Testis (tissue), 3 donors: ENCODE data around the gene PPARG. TPM values are rescaled to one million over a fixed set of nuclear protein-coding genes. Genes with fewer than 3 reads are reported as not detected.

Experiments
- DNase-seq: peaks from one replicate; pipeline ENCODE4 v3.0.0-alpha.2; 2019
- H3K27ac ChIP-seq, 2 donors: fragments of 200-600 bp; sonication (generic); one replicate each; pipeline ENCODE4 v1.5.1; 2019
- H3K27me3 ChIP-seq: fragments of 200-600 bp; sonication (generic); one replicate; pipeline ENCODE4 v1.5.1; 2019
- H3K36me3 ChIP-seq: fragments of 200-600 bp; sonication (generic); one replicate; pipeline ENCODE4 v1.5.1; 2017; ENCODE audit warnings: low read depth; ENCODE audit errors: missing control alignments
- H3K4me1 ChIP-seq: fragments of 200-600 bp; sonication (generic); one replicate; pipeline ENCODE4 v1.5.1; 2019
- H3K4me3 ChIP-seq, 2 donors: fragments of 200-600 bp; sonication (generic); one replicate each; pipeline ENCODE4 v1.5.1; 2017 to 2019
- H3K9me3 ChIP-seq: fragments of 200-600 bp; sonication (generic); one replicate; pipeline ENCODE4 v1.5.1; 2017
- CTCF ChIP-seq, 3 experiments: fragments of 450-650 bp in 2 of 3; fragments of 200-600 bp in 1 of 3; sonication (generic) in 1 of 3; IDR thresholded peaks; one replicate each; pipeline ENCODE4 v1.5.1; 2016 to 2019; ENCODE audit warnings: antibody characterized with exemption in 3 of 3, mild to moderate bottlenecking in 2 of 3, moderate library complexity in 1 of 3
- POLR2A ChIP-seq: fragments of 450-650 bp; IDR thresholded peaks from one replicate; pipeline ENCODE4 v1.6.1; 2017; ENCODE audit warnings: antibody characterized with exemption, mild to moderate bottlenecking, moderate library complexity
- WGBS, 2 donors: methylation state at CpG; one replicate each; pipeline ENCODE4 v1.1.5; 2018; 5-methylcytosine and 5-hydroxymethylcytosine counted together
- intact Hi-C: fragments of 100-400 bp; cut with DNase I; formaldehyde crosslinking; loops from one replicate; pipeline ENCODE4 v1.15.1; 2023; ENCODE audit warnings: low total_unique reads
- polyA plus RNA-seq: library from polyadenylated mRNA; stranded (reverse); fragments of 350-450 nt; fragmentation: Illumina TruSeq; extraction: RNeasy Lipid Tissue Mini Kit (QIAGEN cat#74804); gene quantifications from one replicate; pipeline ENCODE4 v1.2.3, GENCODE V29; 2014; ENCODE audit warnings: low read depth, low replicate concordance; ENCODE audit not compliant: insufficient read depth
- total RNA-seq, 2 donors: library from RNA; depleted of rRNA; stranded (reverse); fragments of >200 nt; gene quantifications; one replicate each; pipeline ENCODE4 v1.2.3, GENCODE V29; 2016

PPARG gene
- total and polyA plus RNA-seq, 3 donors from 2014 or later = 12.1 to 18.7 (median 17.6) TPM

- TF ChIP-seq CTCF (IDR thresholded peaks at IDR 0.05) = no peak
- TF ChIP-seq POLR2A = no peak
- no peak for DNase-seq
- Histone ChIP-seq H3K9me3 (no peaks in the 10 kb centered on the region), H3K4me3 (no peak overlapping the region), H3K36me3 (no peaks in the 10 kb centered on the region), H3K27me3 (no peaks in the 10 kb centered on the region), H3K4me1 (no peaks in the 10 kb centered on the region), H3K27ac (no peak overlapping the region)
- 97% methylated on average over 2 of the region's 2 CpGs for WGBS, 2 donors
- intact Hi-C loops = no loop called here
Observed at GRCh38 chr3:12321015-12321414, 32.1 kb downstream of the PPARG start.

GRCh38 chr3:12323237-12323636 is 34.4 kb downstream of the PPARG start:
- intact Hi-C loops = no loop called here
- H3K36me3 ChIP-seq = no peaks in the 10 kb centered on the region

GRCh38 chr3:12325586-12326515 is 37.0 kb downstream of the PPARG start:
- TF ChIP-seq CTCF (IDR thresholded peaks at IDR 0.05) (no peak), POLR2A (no peak)
- WGBS, 2 donors = 76 to 83% methylated on average over 4 of the region's 4 CpGs
- Histone ChIP-seq H3K4me1 (no peaks in the 10 kb centered on the region), H3K36me3 (no peaks in the 10 kb centered on the region), H3K4me3 (no peak overlapping the region), H3K27ac (no peak overlapping the region), H3K27me3 (no peaks in the 10 kb centered on the region), H3K9me3 (no peaks in the 10 kb centered on the region)
- DNase-seq = no peak
- intact Hi-C loops = no loop called here

More at GRCh38 chr3:12323237-12323636, 34.4 kb downstream of the PPARG start:
- Histone ChIP-seq H3K9me3 (no peaks in the 10 kb centered on the region), H3K4me1 (no peaks in the 10 kb centered on the region), H3K4me3 (no peak overlapping the region), H3K27ac (no peak overlapping the region), H3K27me3 (no peaks in the 10 kb centered on the region)
- DNase-seq = no peak
- TF ChIP-seq POLR2A (no peak), CTCF (IDR thresholded peaks at IDR 0.05) (no peak)
- 77 to 80% methylated on average over 2 of the region's 2 CpGs for WGBS, 2 donors

GRCh38 chr3:12327021-12327420 is 38.2 kb downstream of the PPARG start:
- Histone ChIP-seq H3K4me1 (no peaks in the 10 kb centered on the region), H3K27ac (no peak overlapping the region), H3K4me3 (no peak overlapping the region), H3K36me3 (no peaks in the 10 kb centered on the region), H3K27me3 (no peaks in the 10 kb centered on the region), H3K9me3 (no peaks in the 10 kb centered on the region)
- WGBS, 2 donors = 83 to 86% methylated on average over 5 of the region's 5 CpGs
- TF ChIP-seq POLR2A (no peak), CTCF (IDR thresholded peaks at IDR 0.05) (no peak)
- intact Hi-C loops = no loop called here
- DNase-seq = no peak
